BE2C (cell line): ENCODE results near the gene CORIN.

Experiments
- DNase-seq: peaks from one replicate; pipeline ENCODE4 v3.0.0-alpha.2; 2020
- H3K27me3 ChIP-seq: fragments of 250-450 bp; sonication (Bioruptor Pico); 2 replicates; pipeline ENCODE4 v1.5.1; 2020; ENCODE audit warnings: mild to moderate bottlenecking
- H3K36me3 ChIP-seq: fragments of 250-450 bp; sonication (Bioruptor Pico); 2 replicates; pipeline ENCODE4 v1.5.1; 2020; ENCODE audit warnings: mild to moderate bottlenecking
- H3K4me1 ChIP-seq: fragments of 250-450 bp; sonication (Bioruptor Pico); 2 replicates; pipeline ENCODE4 v1.5.1; 2020
- H3K4me3 ChIP-seq: 2 replicates; pipeline ENCODE4 v1.5.1; 2011; ENCODE audit warnings: low read depth, low read length
- H3K9me3 ChIP-seq: fragments of 250-450 bp; sonication (Bioruptor Pico); 2 replicates; pipeline ENCODE4 v1.5.1; 2020
- CTCF ChIP-seq: IDR thresholded peaks from 2 replicates; pipeline ENCODE4 v1.5.1; 2012; ENCODE audit warnings: mild to moderate bottlenecking, low read depth, low read length

CORIN gene

GRCh38 chr4:47639531-47639930 is 198.3 kb downstream of the CORIN start:
- Histone ChIP-seq H3K4me3 (no peak overlapping the region), H3K27me3 (no peaks in the 10 kb centered on the region), H3K4me1 (0 out of 2 replicates have a peak, but pooled peaks cover 3% of the 10 kb centered on the region), H3K36me3 (no peaks in the 10 kb centered on the region), H3K9me3 (no peaks in the 10 kb centered on the region)
- no peak for DNase-seq
- TF ChIP-seq CTCF = no peak

- no peaks in the 10 kb centered on the region for H3K27me3 ChIP-seq
- no peak for TF ChIP-seq CTCF
- no peak overlapping the region for H3K4me3 ChIP-seq
- no peaks in the 10 kb centered on the region for H3K9me3 ChIP-seq
- H3K4me1 ChIP-seq = no peaks in the 10 kb centered on the region
- no peaks in the 10 kb centered on the region for H3K36me3 ChIP-seq
- peak; percentile 35 for DNase-seq
These were observed 206.7 kb downstream of the CORIN start for GRCh38 chr4:47631161-47631560.

- no peak for DNase-seq
- H3K36me3 ChIP-seq = no peaks in the 10 kb centered on the region
These were observed 213.8 kb downstream of the CORIN start for GRCh38 chr4:47624031-47624441.

GRCh38 chr4:47621181-47621580 is 216.7 kb downstream of the CORIN start:
- Histone ChIP-seq H3K9me3 (no peaks in the 10 kb centered on the region), H3K27me3 (no peaks in the 10 kb centered on the region), H3K4me3 (no peak overlapping the region), H3K4me1 (no peaks in the 10 kb centered on the region), H3K36me3 (no peaks in the 10 kb centered on the region)
- DNase-seq = no peak
- TF ChIP-seq CTCF = no peak

More at GRCh38 chr4:47624031-47624441, 213.8 kb downstream of the CORIN start:
- Histone ChIP-seq H3K4me3 (no peak overlapping the region), H3K4me1 (no peaks in the 10 kb centered on the region), H3K9me3 (no peaks in the 10 kb centered on the region), H3K27me3 (no peaks in the 10 kb centered on the region)
- TF ChIP-seq CTCF = no peak

DNA sequence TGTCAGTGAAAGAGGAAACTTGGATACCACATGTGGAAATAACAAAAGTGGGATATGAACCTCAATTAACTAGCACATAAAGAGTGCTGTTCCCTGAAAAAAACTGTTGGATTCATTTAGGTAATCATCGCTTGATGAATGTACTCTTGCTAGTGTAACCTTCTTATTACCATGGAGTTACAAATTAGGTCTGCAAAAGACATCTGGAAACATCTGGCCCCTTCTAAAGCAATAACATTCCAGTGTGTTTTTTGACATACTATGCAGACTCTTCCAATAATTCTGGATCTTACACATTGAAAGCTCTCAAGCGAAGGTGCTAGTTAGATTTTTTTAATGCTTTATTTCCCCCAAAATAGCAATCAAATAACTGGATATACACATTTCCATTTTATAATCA is 218.2 kb downstream of the CORIN start:
- Histone ChIP-seq H3K27me3 (no peaks in the 10 kb centered on the region), H3K9me3 (no peaks in the 10 kb centered on the region), H3K36me3 (no peaks in the 10 kb centered on the region), H3K4me3 (no peak overlapping the region), H3K4me1 (peaks cover 4% of the 10 kb centered on the region; the same call in 1 of the 2 replicates)
- no peak for TF ChIP-seq CTCF
- DNase-seq = no peak

DNA sequence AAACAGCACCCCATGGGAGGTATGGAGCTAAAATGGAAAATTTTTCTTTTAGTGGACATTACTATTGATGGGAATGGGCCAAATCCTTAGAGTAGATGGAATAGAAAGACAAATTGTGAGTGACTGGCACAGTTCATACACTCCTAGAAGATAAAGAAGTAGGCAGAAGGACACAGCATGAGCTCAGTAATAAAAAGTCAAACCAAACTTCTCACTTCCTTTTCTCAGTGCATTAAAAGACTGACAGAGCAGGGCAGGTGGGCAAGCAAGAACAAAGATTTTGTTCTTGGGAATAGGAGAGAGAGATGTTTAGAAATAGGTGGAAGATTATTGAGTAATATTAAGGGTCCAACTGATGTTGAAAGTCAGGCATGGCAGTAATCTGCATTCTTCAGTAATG is 220.3 kb downstream of the CORIN start:
- DNase-seq = no peak
- Histone ChIP-seq H3K36me3 (no peaks in the 10 kb centered on the region), H3K4me3 (no peak overlapping the region), H3K27me3 (no peaks in the 10 kb centered on the region), H3K9me3 (no peaks in the 10 kb centered on the region), H3K4me1 (peaks cover 4% of the 10 kb centered on the region; the same call in 1 of the 2 replicates)
- TF ChIP-seq CTCF = no peak
